ENCODE results near the gene EXOC6B. TPM values are rescaled to one million over a fixed set of nuclear protein-coding genes. Genes with fewer than 3 reads are reported as not detected.

The EXOC6B gene
- polyA plus RNA-seq, 2 of the 4 experiments (the other 2 are of a cell fraction) = 15.5 to 24.7 TPM

- no peak for TF ChIP-seq NPAS2 (CRISPR knock-in tag; IDR thresholded peaks at IDR 0.05; ENCODE audit: borderline replicate concordance)
Observed at GRCh38 chr2:72750977-72751639, 74.7 kb downstream of the EXOC6B start (continued).

GRCh38 chr2:72750466-72750865, 75.4 kb downstream of the EXOC6B start:
- no peak for DNase-seq (ENCODE audit: low read depth in 1 of 2, low spot score in 1 of 2)
- no peak for ATAC-seq
- CTCF ChIA-PET = no interaction called here
- POLR2A ChIA-PET = no interaction called here
- WGBS (ENCODE audit: missing lambda C conversion rate) = 97% methylated on average over 1 of the region's 1 CpG
- TF ChIP-seq MAFK (IDR thresholded peaks at IDR 0.05; ENCODE audit: partially characterized antibody) (no peak), ZC3H11A (IDR thresholded peaks at IDR 0.05) (no peak), RAD21 (conservative IDR thresholded peaks at IDR 0.05 in 1 of 2, IDR thresholded peaks at IDR 0.05 in 1 of 2) (no peak), EHF (CRISPR knock-in tag; IDR thresholded peaks at IDR 0.05) (no peak), HES2 (IDR thresholded peaks at IDR 0.05) (no peak), CTCF (IDR thresholded peaks at IDR 0.05) (no peak), USF2 (IDR thresholded peaks at IDR 0.05) (no peak), GATA3 (IDR thresholded peaks at IDR 0.05; ENCODE audit: borderline replicate concordance) (no peak), EHMT2 (IDR thresholded peaks at IDR 0.05; ENCODE audit: low read depth) (no peak), E2F6 (IDR thresholded peaks at IDR 0.05; ENCODE audit: borderline replicate concordance, low read depth) (no peak), BCL3 (IDR thresholded peaks at IDR 0.05) (no peak), CHD2 (IDR thresholded peaks at IDR 0.05; ENCODE audit: low read length, partially characterized antibody) (no peak), NR3C1 (IDR thresholded peaks at IDR 0.05) (no peak), KDM1A (IDR thresholded peaks at IDR 0.05; ENCODE audit: low read depth) (no peak), SREBF2 (IDR thresholded peaks at IDR 0.05) (no peak)
- Histone ChIP-seq H3K4me3 (no peak overlapping the region), H3K4me2 (no peak overlapping the region), H3K9me3 (no peaks in the 10 kb centered on the region), H3K27ac (no peak overlapping the region), H3K4me1 (peaks cover 21% of the 10 kb centered on the region)
- no peak for FAIRE-seq

- CTCF ChIA-PET = interaction anchor here (0.9 to 7.0 kb wide), 11 partner anchors 12 to 1217 kb away, joined by 3 to 81 read pairs (median 7); partner anchors contain the start of gene CYP26B1
- Histone ChIP-seq H3K4me3 (no peak overlapping the region), H3K27ac (no peak overlapping the region), H3K4me1 (peaks cover 39% of the 10 kb centered on the region), H3K9me3 (no peaks in the 10 kb centered on the region), H3K4me2 (no peak overlapping the region)
- no peak for ATAC-seq
- POLR2A ChIA-PET = no interaction called here
- no peak for DNase-seq (ENCODE audit: low read depth in 1 of 2, low spot score in 1 of 2)
- no peak for FAIRE-seq
- TF ChIP-seq GATA3 (IDR thresholded peaks at IDR 0.05; ENCODE audit: borderline replicate concordance) (no peak), HDAC2 (IDR thresholded peaks at IDR 0.05) (no peak), ZNF302 (CRISPR knock-in tag; IDR thresholded peaks at IDR 0.05) (no peak), TFCP2L1 (CRISPR knock-in tag; IDR thresholded peaks at IDR 0.05) (no peak), FOXS1 (CRISPR knock-in tag; IDR thresholded peaks at IDR 0.05) (no peak), CHD2 (IDR thresholded peaks at IDR 0.05; ENCODE audit: low read length, partially characterized antibody) (no peak), CEBPB (IDR thresholded peaks at IDR 0.05) (peak; percentile 24; a peak in 2 of 4 replicates), NFE2L2 (conservative IDR thresholded peaks at IDR 0.05; ENCODE audit: low read length) (no peak), HOXB5 (CRISPR knock-in tag; IDR thresholded peaks at IDR 0.05) (no peak)
- WGBS (ENCODE audit: missing lambda C conversion rate) = 87% methylated on average over 1 of the region's 1 CpG
Observed at GRCh38 chr2:72747344-72747743, 78.5 kb downstream of the EXOC6B start.
